ENCODE data around the gene SLC1A3.

SLC1A3 gene

GRCh38 chr5:36717131-36717695 lies 110.8 kb downstream of the SLC1A3 start:
- no peak for DNase-seq (ENCODE audit: low read depth in 2 of 2)

GRCh38 chr5:36719282-36719681 lies 112.9 kb downstream of the SLC1A3 start:
- DNase-seq (ENCODE audit: low read depth in 2 of 2), result no peak

- no peak for DNase-seq (ENCODE audit: low read depth in 2 of 2)
Observed at GRCh38 chr5:36720688-36721087, 114.3 kb downstream of the SLC1A3 start.

GRCh38 chr5:36721664-36722235 lies 115.3 kb downstream of the SLC1A3 start:
- DNase-seq (ENCODE audit: low read depth in 2 of 2), result no peak

- DNase-seq (ENCODE audit: low read depth in 2 of 2), result no peak
Observed at GRCh38 chr5:36722900-36723299, 116.5 kb downstream of the SLC1A3 start.

GRCh38 chr5:36723912-36724311 lies 117.5 kb downstream of the SLC1A3 start:
- no peak for DNase-seq (ENCODE audit: low read depth in 2 of 2)

- no peak for DNase-seq (ENCODE audit: low read depth in 2 of 2)
Observed at GRCh38 chr5:36724467-36725332, 118.3 kb downstream of the SLC1A3 start.

- no peak for DNase-seq (ENCODE audit: low read depth in 2 of 2)
Observed at GRCh38 chr5:36726317-36726716, 119.9 kb downstream of the SLC1A3 start.

GRCh38 chr5:36726767-36727166 lies 120.4 kb downstream of the SLC1A3 start:
- DNase-seq (ENCODE audit: low read depth in 2 of 2), result no peak

- no peak for DNase-seq (ENCODE audit: low read depth in 2 of 2)
Observed at GRCh38 chr5:36728697-36729543, 122.5 kb downstream of the SLC1A3 start.

GRCh38 chr5:36730537-36731216 lies 124.3 kb downstream of the SLC1A3 start:
- DNase-seq (ENCODE audit: low read depth in 2 of 2), result no peak

- no peak for DNase-seq (ENCODE audit: low read depth in 2 of 2)
Observed at GRCh38 chr5:36733183-36733582, 126.8 kb downstream of the SLC1A3 start.

- no peak for DNase-seq (ENCODE audit: low read depth in 2 of 2)
Observed at GRCh38 chr5:36734422-36734821, 128.0 kb downstream of the SLC1A3 start.

- no peak for DNase-seq (ENCODE audit: low read depth in 2 of 2)
Observed at GRCh38 chr5:36735891-36736290, 129.5 kb downstream of the SLC1A3 start.
